ENCODE measurements around the gene MXD4.
"Not testable (repeated sequence)": the region's sequence is repeated elsewhere in the genome, so short reads cannot be mapped to it uniquely, and the experiment has no call there.

The MXD4 gene

GRCh38 chr4:2249526-2250356, 12.2 kb downstream of the MXD4 start:
- no peak for DNase-seq

DNA sequence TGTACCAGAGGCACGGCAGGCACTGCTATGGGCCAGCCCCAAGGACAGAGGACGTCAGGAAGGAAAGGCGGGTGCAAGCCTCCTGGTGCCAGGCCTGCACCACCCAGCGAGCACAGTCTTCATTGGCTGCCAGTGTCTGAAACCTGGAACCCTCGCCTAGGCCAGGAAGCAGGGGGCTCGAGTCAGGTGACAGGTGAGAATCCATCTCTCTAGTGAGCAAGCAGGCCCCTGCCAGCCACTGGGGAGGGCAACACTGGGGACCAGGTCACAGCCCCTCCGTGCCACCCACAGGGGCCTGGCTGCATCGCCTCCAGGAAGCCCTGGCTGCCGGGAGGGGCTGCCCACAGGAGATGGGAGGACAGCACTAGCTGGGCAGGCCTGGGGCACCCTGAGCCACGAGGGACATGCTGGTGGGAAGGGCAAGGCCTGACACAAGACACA, 13.1 kb downstream of the MXD4 start:
- DNase-seq, result no peak

GRCh38 chr4:2248044-2248780, 13.7 kb downstream of the MXD4 start:
- no peak for DNase-seq

- no peak for DNase-seq
Observed at GRCh38 chr4:2247128-2248043, 14.5 kb downstream of the MXD4 start.

DNA sequence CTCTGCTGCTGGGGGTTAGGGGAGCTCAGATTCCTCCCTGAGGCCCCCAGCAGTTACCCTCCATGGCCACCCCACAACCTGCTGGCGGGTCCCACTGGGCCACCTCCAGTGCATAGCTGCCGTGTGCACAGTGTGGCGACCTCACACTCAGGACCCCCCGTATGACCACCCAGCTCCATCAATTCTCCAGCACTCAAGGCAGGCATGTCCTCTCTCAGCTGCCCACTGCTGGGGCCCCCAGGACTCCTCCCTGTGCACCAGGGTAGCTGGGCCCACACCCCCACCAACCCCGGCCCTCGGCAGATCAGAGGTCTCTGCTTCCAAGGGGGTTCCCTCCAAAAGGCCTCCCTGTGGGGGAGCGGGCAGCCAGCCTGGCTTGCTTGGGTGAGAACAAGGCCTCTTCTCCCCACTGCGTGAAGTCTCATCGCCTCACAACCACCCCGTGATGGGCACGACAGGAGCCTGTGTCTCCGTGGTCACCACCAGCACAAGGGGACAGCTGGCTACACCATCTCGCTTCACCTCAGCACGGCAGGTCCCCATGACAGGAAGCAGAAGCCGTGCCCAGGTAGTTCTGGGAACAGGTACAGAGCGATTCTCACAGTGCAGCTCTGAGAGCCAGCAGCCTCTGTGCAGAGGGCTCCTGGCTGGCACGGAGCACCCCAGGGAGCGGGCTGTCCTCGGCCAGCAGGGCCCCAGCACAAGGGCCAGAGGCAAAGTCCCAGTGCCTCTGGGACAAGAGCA, 15.4 kb downstream of the MXD4 start:
- DNase-seq, result no peak

DNA sequence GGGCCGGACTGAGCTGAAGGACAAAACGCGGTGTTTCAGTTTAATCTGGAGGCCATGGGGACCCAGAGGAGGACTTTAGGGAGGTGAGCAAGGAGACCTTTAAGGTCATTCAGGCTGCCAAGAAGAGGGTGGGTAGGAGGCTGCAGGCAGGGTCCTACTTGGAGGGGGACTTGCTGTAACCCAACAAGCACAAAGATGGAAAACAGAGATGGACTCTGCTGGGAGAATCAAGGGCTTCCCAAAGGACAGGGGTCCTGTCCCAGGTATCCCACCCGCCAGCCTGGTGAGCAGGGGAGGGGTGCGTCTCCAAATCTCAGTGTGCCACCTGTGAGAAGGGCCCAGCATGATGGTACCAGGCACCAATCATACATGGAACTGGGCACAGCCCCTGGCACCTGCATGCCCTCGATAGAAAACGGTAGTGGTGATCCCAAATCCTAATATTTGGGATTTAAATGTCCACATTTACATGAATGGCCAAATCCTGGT, 16.1 kb downstream of the MXD4 start:
- no peak for DNase-seq

GRCh38 chr4:2245057-2245786, 16.7 kb downstream of the MXD4 start:
- DNase-seq, result no peak

DNA sequence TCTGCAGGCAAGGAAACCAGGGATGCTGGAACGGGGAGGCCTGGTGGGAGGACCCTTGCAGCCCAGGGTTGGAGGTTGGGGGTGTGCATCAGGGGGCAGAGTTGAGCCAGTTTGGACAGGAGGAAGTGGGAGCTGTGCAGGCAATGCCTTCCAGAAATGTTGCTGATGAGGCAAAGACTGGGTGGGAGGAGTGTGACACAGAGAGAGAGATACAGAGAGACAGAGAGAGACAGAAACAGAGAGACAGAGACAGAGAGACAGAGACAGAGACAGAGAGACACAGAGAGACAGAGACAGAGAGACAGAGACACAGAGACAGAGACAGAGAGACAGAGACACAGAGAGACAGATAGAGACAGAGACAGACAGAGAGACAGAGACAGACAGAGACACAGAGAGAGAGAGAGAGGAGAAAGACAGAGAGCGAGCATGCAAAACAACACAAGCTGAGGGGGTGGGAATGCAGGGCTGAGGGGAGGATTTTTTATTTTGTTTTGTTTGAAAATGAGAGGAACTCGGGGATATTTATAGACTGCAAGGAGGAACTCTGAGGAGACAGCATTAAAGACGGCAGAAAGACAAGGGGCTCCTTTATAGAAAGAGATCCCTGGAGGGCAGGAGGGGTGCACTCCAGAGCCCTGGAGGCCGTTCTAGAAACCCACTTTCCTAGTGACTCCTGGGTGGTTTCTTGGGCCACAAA, 18.1 kb downstream of the MXD4 start:
- DNase-seq, result no peak

GRCh38 chr4:2241410-2242353, 20.2 kb downstream of the MXD4 start, which contains the start of the genes HAUS3 and POLN:
TSS of gene HAUS3 (minus strand) at chr4:2242121. CDS start at chr4:2240946, 1,175 bp downstream.
TSS of gene POLN (minus strand) at chr4:2242121. CDS start at chr4:2229231, 12,890 bp downstream.
- peak; percentile 97 for DNase-seq

GRCh38 chr4:2241003-2241402, 20.9 kb downstream of the MXD4 start:
- DNase-seq, result no peak

GRCh38 chr4:2236944-2237666, 24.8 kb downstream of the MXD4 start:
- no peak for DNase-seq

DNA sequence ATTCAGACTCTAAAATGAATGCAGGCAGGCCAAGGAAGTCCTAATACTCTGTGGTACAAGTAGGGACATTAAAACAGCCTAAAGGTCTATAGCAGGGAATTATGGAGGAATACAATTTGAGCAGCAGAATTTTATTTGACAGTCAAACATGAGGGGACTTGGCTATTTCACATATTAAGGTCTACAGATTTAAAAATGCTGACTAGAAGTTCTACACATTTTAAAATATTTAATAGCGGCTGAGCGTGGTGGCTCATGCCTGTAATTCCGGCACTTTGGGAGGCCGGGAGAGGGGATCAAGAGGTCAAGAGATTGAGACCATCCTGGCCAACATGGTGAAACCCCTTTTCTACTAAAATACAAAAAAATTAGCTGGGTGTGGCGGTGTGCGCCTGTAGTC, 30.8 kb downstream of the MXD4 start:
- no peak for DNase-seq

GRCh38 chr4:2226261-2226660, 35.6 kb downstream of the MXD4 start:
- no peak for DNase-seq

DNA sequence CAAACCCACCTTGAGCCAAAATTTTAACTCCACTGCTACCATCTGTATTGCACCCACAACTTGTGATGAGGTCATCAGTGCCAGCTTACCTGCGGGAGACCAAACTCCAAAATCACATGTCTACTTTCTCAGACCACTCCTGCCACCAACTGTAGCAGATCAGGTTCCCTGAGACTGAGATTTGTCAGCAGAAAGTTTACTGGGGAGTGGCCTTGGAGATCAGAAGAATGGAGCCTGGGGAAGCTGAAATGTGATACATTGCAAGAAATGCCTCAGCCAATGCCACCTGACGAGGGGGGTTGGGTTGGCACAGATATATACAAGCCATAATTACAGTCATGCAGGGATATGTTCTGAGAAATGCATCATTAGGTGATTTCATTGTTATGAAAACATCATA, 39.1 kb downstream of the MXD4 start:
- no peak for DNase-seq

DNA sequence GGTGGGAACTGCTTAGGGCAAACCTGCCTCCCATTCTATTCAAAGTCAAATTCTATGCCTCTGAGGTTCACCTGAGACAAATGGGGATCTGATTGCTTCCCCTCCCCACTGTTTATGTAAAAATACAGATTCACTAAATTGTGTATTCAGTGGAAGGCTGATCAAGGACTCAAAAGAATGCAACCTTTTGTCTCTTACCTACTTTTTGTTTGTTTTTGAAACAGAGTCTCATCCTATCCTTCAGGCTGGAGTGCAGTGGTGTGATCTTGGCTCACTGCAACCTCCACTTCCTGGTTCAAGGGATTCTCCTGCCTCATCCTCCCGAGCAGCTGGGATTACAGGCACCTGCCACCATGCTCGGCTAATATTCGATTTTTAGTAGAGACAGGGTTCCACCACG, 40.5 kb downstream of the MXD4 start:
- not testable (repeated sequence) for DNase-seq

GRCh38 chr4:2220016-2220630, 41.8 kb downstream of the MXD4 start:
- DNase-seq, result peak; percentile 47 to 64

- no peak for DNase-seq
Observed at GRCh38 chr4:2219233-2219760, 42.6 kb downstream of the MXD4 start.

- no peak for DNase-seq
Observed at GRCh38 chr4:2218436-2218835, 43.5 kb downstream of the MXD4 start.

Measured in NCI-H187 (cell line).